MCF 10A (cell line): Measurements from ENCODE around the gene CALN1. TPM values are rescaled to one million over a fixed set of nuclear protein-coding genes. Genes with fewer than 3 reads are reported as not detected.

ENCODE experiments used
- BruUV-seq: library from RNA; stranded (reverse); fragments of 400-500 nt; replicated peaks from 2 replicates; lab custom pipeline; 2021; lab: Mats Ljungman, UMichigan
- CTCF ChIA-PET: fragments of 300-600 bp; sonication (Branson Sonifier 250); formaldehyde crosslinking; extraction: SDS; loops from one replicate; lab custom pipeline; 2021; ENCODE audit warnings: antibody characterized with exemption, inconsistent platforms; lab: Yijun Ruan, JAX
- POLR2A ChIA-PET: fragments of 300-600, 350-650 bp; sonication (Branson Sonifier 250); formaldehyde crosslinking; extraction: SDS; loops from one replicate; lab custom pipeline; 2020; ENCODE audit warnings: antibody characterized with exemption, inconsistent platforms; lab: Yijun Ruan, JAX
- DNase-seq: peaks from one replicate; pipeline ENCODE4 v3.0.0-alpha.2; 2018; ENCODE audit not compliant: unreplicated experiment
- H3K27ac Mint-ChIP-seq: one replicate; pipeline ENCODE4 v1.8.0; 2022; ENCODE audit warnings: mild to moderate bottlenecking, low read depth, mixed read lengths; ENCODE audit not compliant: unreplicated experiment
- H3K27me3 Mint-ChIP-seq: one replicate; pipeline ENCODE4 v1.8.0; 2022; ENCODE audit warnings: mixed read lengths; ENCODE audit not compliant: insufficient read depth, unreplicated experiment
- H3K36me3 Mint-ChIP-seq: one replicate; pipeline ENCODE4 v1.8.0; 2022; ENCODE audit warnings: mild to moderate bottlenecking, moderate library complexity, mixed read lengths; ENCODE audit not compliant: insufficient read depth, unreplicated experiment
- H3K4me1 Mint-ChIP-seq: one replicate; pipeline ENCODE4 v1.8.0; 2022; ENCODE audit warnings: mixed read lengths; ENCODE audit not compliant: insufficient read depth, unreplicated experiment
- H3K4me3 Mint-ChIP-seq: one replicate; pipeline ENCODE4 v1.8.0; 2022; ENCODE audit warnings: mild to moderate bottlenecking, moderate library complexity, mixed read lengths; ENCODE audit not compliant: unreplicated experiment
- H3K9me3 Mint-ChIP-seq: one replicate; pipeline ENCODE4 v1.8.0; 2022; ENCODE audit warnings: mixed read lengths; ENCODE audit not compliant: unreplicated experiment
- CTCF ChIP-seq: fragments of 200-600 bp; IDR thresholded peaks from one replicate; pipeline ENCODE4 v1.8.0; 2022; ENCODE audit warnings: antibody characterized with exemption, mild to moderate bottlenecking; ENCODE audit not compliant: unreplicated experiment
- intact Hi-C: fragments of 100-400 bp; cut with micrococcal nuclease; formaldehyde crosslinking; loops from 2 replicates; pipeline ENCODE4 v1.14.1; 2022
- total RNA-seq: library from RNA; stranded (reverse); gene quantifications from 2 replicates; pipeline ENCODE4 v1.2.3, GENCODE V29; 2022

The CALN1 gene
- total RNA-seq, 1 experiment from 2014 or later = not detected

- no peaks in the 10 kb centered on the region for H3K27me3 Mint-ChIP-seq
- intact Hi-C loops = loop anchor here (10.0 kb wide), 1 partner anchor 1016 kb away; no protein-coding TSS in a partner anchor
- H3K27ac Mint-ChIP-seq = no peak overlapping the region
- no peaks in the 10 kb centered on the region for H3K36me3 Mint-ChIP-seq
- H3K9me3 Mint-ChIP-seq = no peaks in the 10 kb centered on the region
- ChIA-PET CTCF (no interaction called here), POLR2A (no interaction called here)
- no peak overlapping the region for H3K4me3 Mint-ChIP-seq
- no peak for TF ChIP-seq CTCF
- no peak for DNase-seq
- BruUV-seq = no TSS peak
- H3K4me1 Mint-ChIP-seq = no peaks in the 10 kb centered on the region
Observed at GRCh38 chr7:71768450-71768849, 643.7 kb downstream of the CALN1 start.

- Mint-ChIP-seq H3K27me3 (no peaks in the 10 kb centered on the region), H3K4me1 (no peaks in the 10 kb centered on the region), H3K36me3 (no peaks in the 10 kb centered on the region), H3K27ac (no peak overlapping the region), H3K4me3 (no peak overlapping the region), H3K9me3 (no peaks in the 10 kb centered on the region)
- TF ChIP-seq CTCF = no peak
- no peak for DNase-seq
- ChIA-PET POLR2A (no interaction called here), CTCF (interaction anchor here (0.7 kb wide), 1 partner anchor 575 kb away, joined by 3 read pairs; no protein-coding TSS in a partner anchor)
- no TSS peak for BruUV-seq
- intact Hi-C loops = loop anchor here (10.0 kb wide), 1 partner anchor 1019 kb away; no protein-coding TSS in a partner anchor
Observed at GRCh38 chr7:71766016-71766415, 646.1 kb downstream of the CALN1 start.

- Mint-ChIP-seq H3K27me3 (no peaks in the 10 kb centered on the region), H3K4me3 (no peak overlapping the region), H3K36me3 (no peaks in the 10 kb centered on the region), H3K27ac (no peak overlapping the region), H3K4me1 (no peaks in the 10 kb centered on the region), H3K9me3 (peaks cover 1% of the 10 kb centered on the region)
- BruUV-seq = no TSS peak
- no peak for TF ChIP-seq CTCF
- intact Hi-C loops = loop anchor here (10.0 kb wide), 1 partner anchor 1023 kb away; no protein-coding TSS in a partner anchor
- POLR2A ChIA-PET = no interaction called here
- no peak for DNase-seq
- CTCF ChIA-PET = no interaction called here
Observed at GRCh38 chr7:71761336-71761735, 650.8 kb downstream of the CALN1 start.

GRCh38 chr7:71754828-71755227 is 657.3 kb downstream of the CALN1 start:
- POLR2A ChIA-PET = interaction anchor here (0.6 kb wide), 1 partner anchor 504 kb away, joined by 3 read pairs; no protein-coding TSS in a partner anchor
- Mint-ChIP-seq H3K4me1 (no peaks in the 10 kb centered on the region), H3K27ac (no peak overlapping the region), H3K27me3 (no peaks in the 10 kb centered on the region), H3K36me3 (no peaks in the 10 kb centered on the region), H3K4me3 (no peak overlapping the region), H3K9me3 (peaks cover 9% of the 10 kb centered on the region)
- BruUV-seq = no TSS peak
- intact Hi-C loops = no loop called here
- CTCF ChIA-PET = interaction anchor here (0.6 to 1.6 kb wide), 3 partner anchors 9 to 740 kb away, joined by 3 to 6 read pairs (median 3); no protein-coding TSS in a partner anchor
- TF ChIP-seq CTCF = no peak
- no peak for DNase-seq
